H1 (cell line): ENCODE results near the gene SPSB3. TPM values are rescaled to one million over a fixed set of nuclear protein-coding genes. Genes with fewer than 3 reads are reported as not detected.
A peak's percentile ranks its signal among the peaks of the same experiment; 100 is the strongest.

Experiments used
- ASH2L ChIP-seq: fragments of 200-600, 300-600 bp; sonication (generic); IDR thresholded peaks from one replicate; pipeline ENCODE4 v1.7.1; 2017; ENCODE audit warnings: low read length
- BCL11A ChIP-seq, 2 experiments: IDR thresholded peaks; one replicate each; pipeline ENCODE4 v1.6.1; 2011; ENCODE audit warnings: low read depth in 2 of 2, low read length in 2 of 2, mild to moderate bottlenecking in 2 of 2
- CHD2 ChIP-seq: IDR thresholded peaks from 2 replicates; pipeline ENCODE4 v1.6.1; 2012; ENCODE audit warnings: low read length, improper control_type of control experiment
- EGR1 ChIP-seq: IDR thresholded peaks from 2 replicates; pipeline ENCODE4 v1.6.1; 2011; ENCODE audit warnings: low read depth, low read length, borderline replicate concordance
- HDAC6 ChIP-seq: IDR thresholded peaks from one replicate; pipeline ENCODE4 v1.7.1; 2012; ENCODE audit warnings: low read depth, mild to moderate bottlenecking, inconsistent platforms, low read length, moderate library complexity
- PHF8 ChIP-seq: fragments of 200-600 bp; sonication (generic); conservative IDR thresholded peaks from 2 replicates; pipeline ENCODE4 v1.7.1; 2012; ENCODE audit warnings: low read depth, mild to moderate bottlenecking, inconsistent platforms, low read length, moderate library complexity
- RFX5 ChIP-seq: IDR thresholded peaks from 2 replicates; pipeline ENCODE4 v1.6.1; 2011; ENCODE audit warnings: low read depth, low read length, improper control_type of control experiment, borderline replicate concordance
- TBP ChIP-seq: IDR thresholded peaks from 2 replicates; pipeline ENCODE4 v1.6.1; 2011; ENCODE audit warnings: low read depth, low read length, improper control_type of control experiment
- polyA plus RNA-seq, 7 experiments: library from polyadenylated mRNA; depleted of rRNA in 3 of 7; stranded (reverse) in 5 of 7; unstranded in 2 of 7; fragments of >200 nt in 5 of 7; fragments of 200-250 nt in 2 of 7; gene quantifications; 1 replicate in 5 of 7; 2 replicates in 1 of 7; 4 replicates in 1 of 7; pipeline versions ENCODE4 v1.2.1 to v1.2.3, GENCODE V29; 2011 to 2013; ENCODE audit warnings: missing spikeins in 2 of 7, mixed read lengths in 2 of 7
- total RNA-seq: library from RNA; stranded (reverse); fragmentation: NEBNext Ultra II Directional; extraction: Animal tissue kit (Norgen Biotek cat#: 25700); gene quantifications from 2 replicates; pipeline ENCODE4 v1.2.1, GENCODE V29; 2021
- TF ChIP-seq, protein P1 (sequence below): fragments of 300-600 bp; sonication (generic); IDR thresholded peaks from 2 replicates; pipeline ENCODE4 v1.7.1; 2012; ENCODE audit warnings: low read length, moderate library complexity, mild to moderate bottlenecking, inconsistent platforms; ENCODE audit not compliant: insufficient replicate concordance
- TF ChIP-seq, protein P2 (sequence below): IDR thresholded peaks from 2 replicates; pipeline ENCODE4 v1.6.1; 2012; ENCODE audit warnings: inconsistent platforms

Gene SPSB3
- total and polyA plus RNA-seq, 2 of the 8 experiments (the other 6 are each of a cell fraction or from before 2014, with no cell fraction given): 22.5 to 37.8 TPM

DNA sequence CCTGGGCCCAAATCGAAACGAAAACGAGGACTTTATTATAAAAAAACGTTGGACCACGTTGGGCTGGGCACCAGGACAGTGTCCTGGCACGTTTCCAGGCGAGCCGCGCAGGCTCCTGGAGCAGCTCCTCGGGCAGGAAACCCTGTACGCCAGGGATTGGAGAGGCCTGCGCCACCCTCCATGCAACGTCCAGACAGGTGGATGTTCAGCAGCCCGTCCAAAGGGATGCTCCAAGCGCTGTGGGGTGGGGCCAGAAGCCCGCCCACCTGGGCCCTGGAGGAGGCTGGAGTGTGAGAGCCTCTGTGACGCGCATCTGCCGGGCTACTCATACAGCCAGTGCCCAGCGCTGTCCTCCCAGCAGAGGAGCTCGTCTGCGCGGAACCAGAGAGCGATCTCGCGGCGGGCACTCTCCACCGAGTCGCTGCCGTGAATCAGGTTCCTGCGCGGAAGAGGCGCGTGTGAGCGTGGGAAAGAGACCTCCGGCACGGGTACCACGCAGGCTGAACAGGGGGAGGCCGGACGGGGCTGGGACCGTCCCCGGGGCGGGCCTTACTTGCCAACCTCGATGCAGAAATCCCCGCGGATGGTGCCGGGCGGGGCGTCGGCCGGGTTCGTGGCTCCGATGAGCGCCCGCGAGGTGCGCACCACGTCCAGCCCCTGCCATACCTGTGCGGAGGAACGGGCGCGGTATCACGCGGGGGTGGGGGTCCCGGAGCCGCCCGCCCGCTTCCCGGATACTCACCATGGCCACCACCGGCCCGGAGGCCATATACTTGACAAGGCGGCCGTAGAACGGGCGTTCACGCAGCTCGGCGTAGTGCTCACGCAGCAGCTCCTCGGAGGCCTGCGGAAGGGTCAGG is 11.8 kb downstream of the SPSB3 start (continued):
- TF ChIP-seq HDAC6 (no peak), CHD2 (no peak), PHF8 (peak; percentile 14; the same call in 1 of the 2 replicates), EGR1 (no peak), BCL11A (IDR thresholded peaks at IDR 0.05; ENCODE audit: low read depth in 2 of 2, low read length in 2 of 2) (no peak), ASH2L (no peak), TBP (no peak), RFX5 (no peak)
- TF ChIP-seq, protein P1, sequence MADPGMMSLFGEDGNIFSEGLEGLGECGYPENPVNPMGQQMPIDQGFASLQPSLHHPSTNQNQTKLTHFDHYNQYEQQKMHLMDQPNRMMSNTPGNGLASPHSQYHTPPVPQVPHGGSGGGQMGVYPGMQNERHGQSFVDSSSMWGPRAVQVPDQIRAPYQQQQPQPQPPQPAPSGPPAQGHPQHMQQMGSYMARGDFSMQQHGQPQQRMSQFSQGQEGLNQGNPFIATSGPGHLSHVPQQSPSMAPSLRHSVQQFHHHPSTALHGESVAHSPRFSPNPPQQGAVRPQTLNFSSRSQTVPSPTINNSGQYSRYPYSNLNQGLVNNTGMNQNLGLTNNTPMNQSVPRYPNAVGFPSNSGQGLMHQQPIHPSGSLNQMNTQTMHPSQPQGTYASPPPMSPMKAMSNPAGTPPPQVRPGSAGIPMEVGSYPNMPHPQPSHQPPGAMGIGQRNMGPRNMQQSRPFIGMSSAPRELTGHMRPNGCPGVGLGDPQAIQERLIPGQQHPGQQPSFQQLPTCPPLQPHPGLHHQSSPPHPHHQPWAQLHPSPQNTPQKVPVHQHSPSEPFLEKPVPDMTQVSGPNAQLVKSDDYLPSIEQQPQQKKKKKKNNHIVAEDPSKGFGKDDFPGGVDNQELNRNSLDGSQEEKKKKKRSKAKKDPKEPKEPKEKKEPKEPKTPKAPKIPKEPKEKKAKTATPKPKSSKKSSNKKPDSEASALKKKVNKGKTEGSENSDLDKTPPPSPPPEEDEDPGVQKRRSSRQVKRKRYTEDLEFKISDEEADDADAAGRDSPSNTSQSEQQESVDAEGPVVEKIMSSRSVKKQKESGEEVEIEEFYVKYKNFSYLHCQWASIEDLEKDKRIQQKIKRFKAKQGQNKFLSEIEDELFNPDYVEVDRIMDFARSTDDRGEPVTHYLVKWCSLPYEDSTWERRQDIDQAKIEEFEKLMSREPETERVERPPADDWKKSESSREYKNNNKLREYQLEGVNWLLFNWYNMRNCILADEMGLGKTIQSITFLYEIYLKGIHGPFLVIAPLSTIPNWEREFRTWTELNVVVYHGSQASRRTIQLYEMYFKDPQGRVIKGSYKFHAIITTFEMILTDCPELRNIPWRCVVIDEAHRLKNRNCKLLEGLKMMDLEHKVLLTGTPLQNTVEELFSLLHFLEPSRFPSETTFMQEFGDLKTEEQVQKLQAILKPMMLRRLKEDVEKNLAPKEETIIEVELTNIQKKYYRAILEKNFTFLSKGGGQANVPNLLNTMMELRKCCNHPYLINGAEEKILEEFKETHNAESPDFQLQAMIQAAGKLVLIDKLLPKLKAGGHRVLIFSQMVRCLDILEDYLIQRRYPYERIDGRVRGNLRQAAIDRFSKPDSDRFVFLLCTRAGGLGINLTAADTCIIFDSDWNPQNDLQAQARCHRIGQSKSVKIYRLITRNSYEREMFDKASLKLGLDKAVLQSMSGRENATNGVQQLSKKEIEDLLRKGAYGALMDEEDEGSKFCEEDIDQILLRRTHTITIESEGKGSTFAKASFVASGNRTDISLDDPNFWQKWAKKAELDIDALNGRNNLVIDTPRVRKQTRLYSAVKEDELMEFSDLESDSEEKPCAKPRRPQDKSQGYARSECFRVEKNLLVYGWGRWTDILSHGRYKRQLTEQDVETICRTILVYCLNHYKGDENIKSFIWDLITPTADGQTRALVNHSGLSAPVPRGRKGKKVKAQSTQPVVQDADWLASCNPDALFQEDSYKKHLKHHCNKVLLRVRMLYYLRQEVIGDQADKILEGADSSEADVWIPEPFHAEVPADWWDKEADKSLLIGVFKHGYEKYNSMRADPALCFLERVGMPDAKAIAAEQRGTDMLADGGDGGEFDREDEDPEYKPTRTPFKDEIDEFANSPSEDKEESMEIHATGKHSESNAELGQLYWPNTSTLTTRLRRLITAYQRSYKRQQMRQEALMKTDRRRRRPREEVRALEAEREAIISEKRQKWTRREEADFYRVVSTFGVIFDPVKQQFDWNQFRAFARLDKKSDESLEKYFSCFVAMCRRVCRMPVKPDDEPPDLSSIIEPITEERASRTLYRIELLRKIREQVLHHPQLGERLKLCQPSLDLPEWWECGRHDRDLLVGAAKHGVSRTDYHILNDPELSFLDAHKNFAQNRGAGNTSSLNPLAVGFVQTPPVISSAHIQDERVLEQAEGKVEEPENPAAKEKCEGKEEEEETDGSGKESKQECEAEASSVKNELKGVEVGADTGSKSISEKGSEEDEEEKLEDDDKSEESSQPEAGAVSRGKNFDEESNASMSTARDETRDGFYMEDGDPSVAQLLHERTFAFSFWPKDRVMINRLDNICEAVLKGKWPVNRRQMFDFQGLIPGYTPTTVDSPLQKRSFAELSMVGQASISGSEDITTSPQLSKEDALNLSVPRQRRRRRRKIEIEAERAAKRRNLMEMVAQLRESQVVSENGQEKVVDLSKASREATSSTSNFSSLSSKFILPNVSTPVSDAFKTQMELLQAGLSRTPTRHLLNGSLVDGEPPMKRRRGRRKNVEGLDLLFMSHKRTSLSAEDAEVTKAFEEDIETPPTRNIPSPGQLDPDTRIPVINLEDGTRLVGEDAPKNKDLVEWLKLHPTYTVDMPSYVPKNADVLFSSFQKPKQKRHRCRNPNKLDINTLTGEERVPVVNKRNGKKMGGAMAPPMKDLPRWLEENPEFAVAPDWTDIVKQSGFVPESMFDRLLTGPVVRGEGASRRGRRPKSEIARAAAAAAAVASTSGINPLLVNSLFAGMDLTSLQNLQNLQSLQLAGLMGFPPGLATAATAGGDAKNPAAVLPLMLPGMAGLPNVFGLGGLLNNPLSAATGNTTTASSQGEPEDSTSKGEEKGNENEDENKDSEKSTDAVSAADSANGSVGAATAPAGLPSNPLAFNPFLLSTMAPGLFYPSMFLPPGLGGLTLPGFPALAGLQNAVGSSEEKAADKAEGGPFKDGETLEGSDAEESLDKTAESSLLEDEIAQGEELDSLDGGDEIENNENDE: no peak
- TF ChIP-seq, protein P2, sequence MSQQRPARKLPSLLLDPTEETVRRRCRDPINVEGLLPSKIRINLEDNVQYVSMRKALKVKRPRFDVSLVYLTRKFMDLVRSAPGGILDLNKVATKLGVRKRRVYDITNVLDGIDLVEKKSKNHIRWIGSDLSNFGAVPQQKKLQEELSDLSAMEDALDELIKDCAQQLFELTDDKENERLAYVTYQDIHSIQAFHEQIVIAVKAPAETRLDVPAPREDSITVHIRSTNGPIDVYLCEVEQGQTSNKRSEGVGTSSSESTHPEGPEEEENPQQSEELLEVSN: no peak
